Endothelial cell of hepatic sinusoid (primary cell): ENCODE data around the gene CTSV.
"Not testable (repeated sequence)": the region's sequence is repeated elsewhere in the genome, so short reads cannot be mapped to it uniquely, and the experiment has no call there.

Source experiments
- in situ Hi-C: cut with HindIII; loops from 2 replicates; pipeline ENCODE4 v1.10.0; 2017; ENCODE audit warnings: low sequenced_read_pairs

Gene CTSV

DNA sequence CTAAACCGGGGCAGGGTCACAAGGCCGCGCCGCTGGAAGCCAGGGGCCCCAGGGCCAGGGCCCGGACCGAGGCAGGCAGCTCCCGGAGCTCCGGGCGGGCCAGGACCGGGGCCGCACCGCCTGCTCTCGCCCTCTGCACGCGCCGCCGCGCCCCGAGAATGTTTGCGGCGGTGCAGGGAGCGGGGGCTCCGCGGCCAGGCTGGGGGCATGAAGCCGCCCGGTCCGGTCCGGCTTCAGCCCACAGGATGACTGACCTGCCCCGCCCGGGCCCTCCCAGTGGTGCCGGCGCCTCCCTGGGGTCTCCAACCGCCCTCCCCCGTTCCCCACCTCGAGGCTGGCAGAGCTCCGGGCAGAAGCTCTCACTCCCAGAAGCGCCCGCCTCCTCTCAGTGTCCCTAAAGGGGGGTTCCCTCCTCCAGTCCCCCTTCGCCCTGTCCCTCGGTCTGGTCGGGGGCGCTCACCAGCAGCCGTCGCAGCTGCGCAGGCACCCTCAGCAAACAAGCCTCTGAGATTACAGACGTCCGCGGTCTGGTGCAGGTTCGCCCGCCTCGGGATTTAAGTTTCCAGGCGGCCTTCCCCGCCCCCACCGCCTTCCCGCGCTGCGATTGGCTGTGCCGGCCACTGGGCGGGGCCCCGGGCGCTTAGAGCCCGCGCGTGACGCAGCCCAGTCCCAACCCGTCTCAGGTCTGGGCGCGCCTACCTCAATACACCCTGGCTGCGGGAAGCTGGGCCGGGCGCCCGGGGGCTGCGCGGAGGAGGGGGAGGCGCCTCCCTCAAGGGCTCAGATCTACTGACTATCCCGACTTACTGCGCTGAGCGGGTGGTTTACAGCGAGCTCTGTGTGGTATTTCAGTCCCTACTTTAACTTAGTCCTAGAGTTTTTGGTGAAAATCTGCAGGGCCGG lies at the start of gene CTSV:
CTSV (minus strand) TSS at position 532 of the 903 bp plus-strand sequence. CDS start 1,099 bp downstream, outside the sequence.
- in situ Hi-C loops: no loop called here

DNA sequence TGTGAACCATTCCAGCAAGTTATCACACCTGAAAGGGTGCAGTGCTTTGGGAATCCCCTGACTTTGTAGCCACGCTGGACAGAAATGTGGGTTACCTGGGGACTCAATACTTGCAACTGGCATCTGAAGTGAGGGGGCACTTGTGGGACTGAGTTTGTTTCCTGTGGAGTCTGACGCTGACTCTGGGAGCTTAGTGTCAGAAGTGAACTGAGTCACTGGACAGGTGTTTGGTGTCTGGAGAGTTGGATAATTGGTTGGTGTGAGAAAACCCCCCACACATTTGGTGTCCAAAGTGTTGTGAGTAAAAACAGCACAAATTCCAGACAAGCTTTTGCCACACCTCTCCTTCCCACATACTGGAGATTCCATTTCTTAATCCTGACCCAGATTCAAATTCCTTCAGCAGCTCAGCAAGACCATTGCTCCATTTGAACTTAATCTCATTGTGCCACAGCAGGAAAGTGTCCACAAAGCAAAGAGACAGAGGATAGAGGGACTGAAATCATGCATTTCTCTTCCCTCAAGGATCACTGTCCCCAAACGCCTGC lies 48.8 kb upstream of the CTSV start:
- in situ Hi-C loops: not testable (repeated sequence)

DNA sequence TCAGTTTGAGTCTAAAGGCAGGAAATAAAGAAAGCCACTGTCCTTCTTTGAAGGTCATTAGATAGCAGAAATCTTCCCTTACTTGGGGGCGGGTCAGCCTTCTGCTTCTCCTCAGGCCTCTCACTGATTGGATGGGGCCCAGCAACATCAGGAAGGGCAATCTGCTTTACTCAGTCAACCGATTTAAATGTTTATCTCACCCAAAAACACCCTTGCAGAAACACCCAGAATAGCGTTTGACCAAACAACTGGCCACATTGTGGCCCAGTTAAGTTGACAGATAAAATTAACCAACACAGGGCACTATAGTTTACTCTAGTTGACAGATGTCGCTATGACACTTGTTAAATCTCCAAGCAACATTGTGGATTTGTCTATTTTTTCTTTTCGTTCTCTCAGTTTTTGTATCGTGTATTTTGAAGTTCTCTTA lies 45.6 kb upstream of the CTSV start:
- in situ Hi-C loops: not testable (repeated sequence)

DNA sequence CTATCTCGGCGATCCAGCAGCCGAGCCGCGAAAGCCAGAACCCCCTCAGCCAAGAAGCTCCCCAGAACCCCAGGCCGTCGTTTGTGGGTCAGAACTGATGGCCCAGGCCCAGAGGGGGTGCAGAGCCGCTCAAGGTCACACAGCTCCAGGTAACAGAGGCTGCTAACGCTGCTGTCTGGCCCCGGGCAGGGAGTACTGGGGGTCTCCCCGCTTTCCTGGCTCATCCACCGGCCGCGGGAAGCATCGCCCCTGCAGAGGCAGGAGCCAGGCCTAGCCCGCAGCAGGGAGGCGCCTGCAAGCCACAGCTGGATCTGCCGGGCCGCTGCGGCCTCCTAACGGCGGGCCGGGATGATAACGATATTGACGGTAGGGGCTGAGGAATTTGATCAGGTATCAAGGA lies 39.4 kb upstream of the CTSV start:
- in situ Hi-C loops: no loop called here

- in situ Hi-C loops: no loop called here
Measured at GRCh38 chr9:97077452-97078295, 38.7 kb upstream of the CTSV start.

DNA sequence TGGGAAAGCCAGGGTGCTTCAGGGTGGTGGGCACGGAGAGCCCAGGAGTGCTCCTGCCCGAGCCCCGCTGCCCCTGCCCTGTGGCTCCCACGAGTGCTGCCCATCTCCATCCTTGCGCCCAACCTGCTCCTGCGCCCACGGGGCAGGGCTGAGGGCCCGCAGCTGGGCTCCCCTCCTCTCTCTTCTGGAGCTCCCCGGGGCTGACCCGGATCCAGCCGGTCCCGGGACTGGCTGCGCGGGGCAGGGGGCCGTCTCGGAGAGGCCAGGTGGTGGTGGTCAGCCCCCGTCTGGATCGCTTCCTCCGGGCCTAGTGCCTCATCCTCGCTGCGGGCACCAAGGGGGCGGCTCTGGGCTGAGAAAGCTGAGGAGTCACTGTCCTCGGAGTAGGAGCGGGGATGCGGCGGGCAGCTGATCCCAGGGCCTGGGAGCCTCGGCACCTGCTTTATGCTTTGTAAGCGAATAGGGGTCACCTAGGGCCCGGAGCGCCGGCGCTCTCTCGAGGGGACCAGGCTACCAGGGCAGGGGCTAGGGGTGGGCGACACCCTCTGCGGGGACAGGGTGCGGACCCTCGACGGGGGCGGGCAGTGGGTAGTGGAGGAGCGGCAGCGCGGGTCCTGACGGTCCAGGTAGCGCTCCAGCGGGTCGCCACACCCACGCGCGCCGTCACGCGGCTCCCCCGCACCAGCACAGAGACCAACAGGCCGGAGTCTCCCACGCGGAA lies 37.9 kb upstream of the CTSV start:
- in situ Hi-C loops: not testable (repeated sequence)

DNA sequence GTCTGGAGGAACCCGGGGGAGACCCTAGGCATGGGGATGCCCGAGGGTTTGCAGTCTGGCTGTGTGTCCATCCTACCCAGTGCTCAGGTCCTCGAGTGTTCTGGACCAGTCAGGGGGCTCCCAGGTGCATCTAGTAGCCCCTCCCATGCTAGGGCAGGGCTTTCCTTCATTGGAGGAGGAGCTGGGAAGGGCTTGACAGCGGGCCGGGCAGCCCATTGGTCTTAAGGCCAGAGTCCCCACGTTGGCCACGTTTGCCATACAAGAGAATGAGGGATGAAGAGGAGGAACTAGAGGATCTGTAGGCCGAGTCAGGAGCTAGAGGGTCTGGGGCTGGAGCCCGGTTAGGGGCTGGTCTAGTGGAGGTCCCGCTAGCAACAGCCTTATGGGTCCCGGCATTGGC lies 37.3 kb upstream of the CTSV start:
- in situ Hi-C loops: no loop called here

DNA sequence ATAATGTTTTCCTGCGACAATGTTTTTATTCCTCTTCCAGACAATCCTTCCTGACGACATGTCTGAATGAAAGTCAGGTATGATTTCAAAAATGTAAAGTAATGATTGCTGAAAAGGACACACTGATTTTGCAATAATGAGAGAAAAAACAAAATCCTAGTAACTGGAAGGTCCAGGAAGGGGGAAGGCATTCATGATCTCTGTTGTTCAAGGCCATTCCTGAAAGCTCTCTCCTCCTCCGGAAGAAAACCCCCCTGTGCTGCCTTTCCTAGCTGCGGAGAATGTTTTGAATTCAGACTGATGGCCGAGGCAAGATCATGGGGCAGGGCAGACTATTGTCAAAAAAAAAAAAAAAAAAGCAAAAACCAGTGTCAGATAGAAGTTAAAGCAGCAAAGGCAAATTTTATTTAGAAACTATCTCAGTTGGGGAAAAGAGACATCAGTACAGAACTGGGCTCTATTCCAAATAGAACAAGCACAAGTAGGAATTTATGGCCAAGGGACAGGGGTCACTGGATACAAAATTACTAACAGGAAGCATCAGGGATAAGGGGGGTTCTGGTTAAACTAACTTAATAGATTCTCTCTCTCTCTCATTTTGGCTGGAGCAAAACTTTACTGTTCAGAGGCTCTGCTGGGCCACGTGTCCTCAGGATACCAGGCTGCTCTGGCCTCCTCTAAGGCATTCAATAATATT lies 36.5 kb upstream of the CTSV start:
- in situ Hi-C loops: no loop called here

DNA sequence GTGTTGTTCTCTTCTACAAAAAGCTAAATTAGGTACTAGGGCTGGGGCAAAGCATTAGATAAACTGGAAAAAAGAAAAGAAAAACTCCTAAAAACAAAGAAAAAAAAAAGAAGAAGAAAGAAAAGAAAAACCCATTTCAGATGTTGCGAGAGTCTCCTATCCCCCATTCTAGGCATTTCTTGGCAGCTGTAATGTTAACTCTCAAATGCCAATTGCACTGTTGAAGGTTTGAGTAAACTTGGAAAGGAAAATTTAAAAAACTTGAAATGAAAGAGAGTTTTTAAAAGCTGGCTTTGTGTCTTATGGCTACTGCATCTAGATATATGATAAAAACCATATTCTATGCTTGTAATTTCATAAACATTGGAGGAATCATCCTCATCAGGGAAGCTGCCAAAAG lies 34.6 kb upstream of the CTSV start:
- in situ Hi-C loops: no loop called here

GRCh38 chr9:97072285-97072776 lies 33.4 kb upstream of the CTSV start:
- in situ Hi-C loops: no loop called here

GRCh38 chr9:97070325-97070724 lies 31.4 kb upstream of the CTSV start:
- in situ Hi-C loops: not testable (repeated sequence)

DNA sequence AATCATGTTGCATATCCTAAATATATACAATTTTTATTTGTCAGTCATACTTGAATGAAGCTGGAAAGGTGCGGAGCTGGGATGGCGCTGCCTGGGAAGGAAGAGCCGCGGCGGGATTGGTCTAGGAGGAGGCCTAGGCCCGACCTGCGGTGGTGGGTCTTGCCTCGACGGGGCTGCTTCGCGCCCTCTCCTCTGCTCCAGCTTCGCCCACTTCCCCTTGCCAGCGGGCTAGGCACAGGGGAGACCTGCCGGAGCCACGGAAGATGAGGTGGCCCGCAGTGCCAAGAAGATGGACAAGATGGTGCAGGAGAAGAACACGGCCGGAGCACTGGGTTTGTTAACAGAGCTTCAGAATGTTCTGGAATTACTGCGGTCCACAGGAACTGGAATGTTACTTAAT lies 28.5 kb upstream of the CTSV start:
- in situ Hi-C loops: no loop called here

GRCh38 chr9:97064176-97064575 lies 25.2 kb upstream of the CTSV start:
- in situ Hi-C loops: no loop called here

DNA sequence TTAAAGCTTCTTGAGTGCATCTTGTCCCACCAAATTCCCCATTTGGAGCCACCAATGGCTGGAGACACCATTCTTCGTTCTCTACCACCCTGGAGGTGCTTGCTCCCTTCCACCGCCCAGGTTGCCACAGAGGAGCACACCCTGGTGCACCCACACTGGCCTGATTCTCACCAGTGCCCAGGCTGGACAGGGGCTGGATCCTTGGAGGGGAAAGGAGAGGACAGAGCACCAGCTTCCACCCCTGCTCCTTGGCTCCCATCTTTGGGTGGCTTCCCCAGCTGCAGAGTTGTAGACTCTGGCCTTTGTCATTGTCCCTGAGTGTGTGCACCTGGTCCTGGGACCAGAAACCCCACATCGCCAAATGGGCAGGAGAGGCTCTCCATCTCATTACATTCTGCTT lies 21.9 kb upstream of the CTSV start:
- in situ Hi-C loops: no loop called here

GRCh38 chr9:97059626-97060025 lies 20.7 kb upstream of the CTSV start:
- in situ Hi-C loops: no loop called here

DNA sequence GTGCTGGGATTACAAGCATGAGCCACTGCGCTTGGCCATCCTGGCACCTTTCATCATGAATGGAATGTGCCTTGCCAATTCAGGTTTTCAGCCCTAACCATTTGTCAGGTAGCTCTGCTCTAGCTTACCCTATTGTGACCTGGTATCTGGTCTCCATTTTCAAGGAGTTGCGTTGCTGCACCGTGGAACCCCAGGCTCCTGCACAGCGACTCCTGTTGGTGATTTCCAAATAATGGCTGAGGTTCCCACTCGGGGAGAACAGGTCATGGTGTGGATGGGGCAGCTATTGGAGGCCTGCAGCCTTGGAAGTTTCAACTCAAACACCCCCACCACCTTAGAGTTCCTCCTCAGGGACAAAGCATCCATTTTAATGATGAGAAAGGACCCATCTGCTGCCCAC lies 18.7 kb upstream of the CTSV start:
- in situ Hi-C loops: no loop called here

DNA sequence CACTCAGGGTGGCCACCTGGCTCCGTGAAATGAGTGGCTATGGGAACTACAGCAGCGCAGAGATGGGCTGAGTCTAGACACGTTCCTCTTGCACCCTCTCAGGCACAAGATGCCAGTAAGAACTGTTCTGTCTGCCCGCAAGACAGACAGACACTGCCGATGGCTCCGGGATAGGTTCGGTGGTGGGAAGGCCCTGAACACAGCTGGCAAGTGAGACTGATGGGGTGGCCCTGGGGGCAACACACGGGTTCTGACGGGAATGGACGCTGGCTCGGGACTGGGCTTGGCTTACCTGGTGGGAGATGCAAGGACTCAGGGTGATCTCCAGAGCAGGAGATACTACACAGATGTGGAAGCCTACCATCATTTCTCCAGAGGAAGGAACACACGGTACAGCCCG lies 16.9 kb upstream of the CTSV start:
- in situ Hi-C loops: not testable (repeated sequence)

DNA sequence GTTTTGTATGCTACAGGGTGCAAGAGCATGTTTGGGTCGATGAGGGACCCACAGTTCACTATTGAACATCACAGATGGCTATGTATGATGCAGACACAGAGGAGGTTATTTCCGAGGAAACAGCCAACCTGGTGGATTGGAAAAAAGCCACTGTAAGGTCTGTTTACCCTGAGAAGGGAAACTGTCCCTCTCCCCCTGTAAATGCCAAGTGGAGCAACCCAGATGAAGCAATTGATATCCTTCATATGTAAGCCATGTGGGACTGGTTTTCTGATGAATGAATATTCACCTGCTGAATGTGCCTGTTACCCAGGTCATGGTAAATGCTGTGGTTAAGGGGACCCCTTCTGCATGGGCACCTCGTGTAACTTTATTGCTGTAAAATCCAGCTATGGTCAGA lies 14.8 kb upstream of the CTSV start:
- in situ Hi-C loops: no loop called here

- in situ Hi-C loops: no loop called here
Measured at GRCh38 chr9:97052735-97053134, 13.8 kb upstream of the CTSV start.

GRCh38 chr9:97046228-97046627 lies 7.3 kb upstream of the CTSV start:
- in situ Hi-C loops: no loop called here
